GM21447 (cell line): ENCODE measurements around the gene GPR176.

Experiments
- ATAC-seq: cut with Tn5 transposase; IDR thresholded peaks from one replicate; pipeline ENCODE4 v1.9.1; 2021; ENCODE audit not compliant: unreplicated experiment

GPR176 gene

DNA sequence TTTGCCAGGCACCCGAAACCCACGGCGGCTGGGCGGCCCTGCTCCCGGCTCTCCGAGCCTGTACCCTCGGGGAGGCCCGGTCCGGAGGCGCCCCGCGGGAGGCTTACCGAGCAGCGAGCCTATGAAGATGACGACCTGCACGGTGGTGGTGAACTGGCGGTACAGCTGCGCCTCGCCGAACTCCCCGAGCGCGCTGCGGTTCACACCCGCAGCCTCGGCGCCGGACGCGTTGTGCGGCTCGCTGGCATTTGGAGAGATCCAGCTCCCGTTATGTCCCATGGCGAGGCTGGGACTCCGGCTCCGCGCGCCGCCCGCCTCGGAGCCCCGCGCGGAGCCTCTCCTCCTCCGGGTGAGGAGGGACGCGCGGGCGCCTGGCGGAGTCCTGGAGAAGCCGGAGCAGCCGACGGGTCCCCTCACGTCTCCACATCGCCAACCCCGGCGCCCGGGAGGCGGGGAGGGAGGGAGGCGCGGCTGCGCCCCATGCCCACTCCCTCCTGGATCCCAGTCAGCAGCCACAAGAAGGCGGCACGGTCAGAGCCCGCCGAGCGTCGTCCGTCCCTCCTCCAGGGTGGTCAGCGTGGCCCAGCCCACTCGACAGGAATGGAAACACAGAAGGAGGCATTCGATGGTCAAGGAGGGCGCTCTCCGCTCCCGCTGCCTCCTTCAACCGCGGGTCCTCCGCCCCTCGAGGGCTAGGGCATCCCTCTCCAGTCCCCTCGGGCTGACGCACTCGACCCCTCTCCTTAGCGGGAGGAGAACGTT is at the start of gene GPR176:
GPR176 (minus strand) TSS at position 519 of the 762 bp plus-strand sequence; CDS start at position 279, 240 bp downstream.
- peak; percentile 19 for ATAC-seq

- ATAC-seq = no peak
Observed at GRCh38 chr15:39969002-39969394, 48.9 kb upstream of the GPR176 start.

- ATAC-seq = no peak
Observed at GRCh38 chr15:39968273-39969001, 48.4 kb upstream of the GPR176 start.

DNA sequence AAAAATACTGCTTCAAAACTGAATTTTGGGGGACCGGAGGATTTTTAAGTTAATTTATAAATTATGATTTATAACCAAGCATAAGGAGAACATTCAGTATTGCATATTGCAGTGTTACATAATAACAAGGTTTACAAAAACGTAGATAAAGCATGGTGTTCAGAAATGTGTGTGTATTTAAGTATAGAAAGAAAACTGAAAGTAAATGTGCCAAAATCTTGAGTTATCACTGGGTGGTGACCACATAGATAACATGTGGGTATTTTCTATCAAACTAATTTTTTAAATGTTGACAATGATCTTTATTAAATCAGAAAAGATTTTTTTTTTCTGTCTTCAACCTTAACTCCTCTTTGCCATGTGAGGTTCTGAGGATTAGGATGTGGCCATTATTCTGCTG is 46.5 kb upstream of the GPR176 start:
- no peak for ATAC-seq

GRCh38 chr15:39963786-39964185 is 43.7 kb upstream of the GPR176 start:
- no peak for ATAC-seq

DNA sequence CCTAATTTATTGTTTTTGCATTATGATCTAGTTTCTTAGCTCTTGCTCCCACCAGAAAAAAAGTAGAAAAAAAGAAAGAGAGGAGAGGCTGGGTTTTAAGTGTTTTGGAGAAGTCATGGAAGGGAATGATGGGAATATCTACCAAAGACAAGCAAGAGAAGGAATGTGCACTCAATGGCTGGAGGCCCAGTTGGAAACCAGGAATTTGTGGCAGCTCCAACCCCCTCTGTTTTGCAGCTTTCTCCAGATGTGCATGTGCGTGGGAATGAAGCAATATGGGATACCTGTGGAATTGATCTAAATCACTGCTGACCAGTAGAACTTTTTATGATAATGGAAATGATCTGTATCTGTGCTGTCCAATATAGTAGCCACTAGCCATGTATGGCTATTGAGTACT is 41.0 kb upstream of the GPR176 start:
- no peak for ATAC-seq

GRCh38 chr15:39960411-39960810 is 40.3 kb upstream of the GPR176 start:
- no peak for ATAC-seq

DNA sequence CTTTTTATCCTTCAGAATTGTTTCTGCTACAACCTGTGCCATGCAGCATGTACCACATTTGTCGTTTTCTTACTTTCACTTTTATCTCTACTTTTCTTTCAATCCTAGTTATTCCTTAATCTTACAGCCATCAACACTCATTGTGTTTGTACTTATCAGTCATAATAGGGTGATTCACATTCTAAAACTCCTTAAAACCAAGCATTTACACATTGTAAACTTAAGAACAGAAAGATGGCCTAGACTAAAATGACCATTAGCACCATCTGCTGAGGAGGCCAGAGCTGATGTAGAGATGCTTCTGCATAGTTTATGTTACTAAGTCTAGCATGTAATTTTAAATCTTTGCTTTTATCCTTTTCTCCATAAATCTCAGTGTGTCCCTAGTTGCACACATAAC is 39.3 kb upstream of the GPR176 start:
- ATAC-seq = no peak

GRCh38 chr15:39957481-39957880 is 37.4 kb upstream of the GPR176 start:
- no peak for ATAC-seq

DNA sequence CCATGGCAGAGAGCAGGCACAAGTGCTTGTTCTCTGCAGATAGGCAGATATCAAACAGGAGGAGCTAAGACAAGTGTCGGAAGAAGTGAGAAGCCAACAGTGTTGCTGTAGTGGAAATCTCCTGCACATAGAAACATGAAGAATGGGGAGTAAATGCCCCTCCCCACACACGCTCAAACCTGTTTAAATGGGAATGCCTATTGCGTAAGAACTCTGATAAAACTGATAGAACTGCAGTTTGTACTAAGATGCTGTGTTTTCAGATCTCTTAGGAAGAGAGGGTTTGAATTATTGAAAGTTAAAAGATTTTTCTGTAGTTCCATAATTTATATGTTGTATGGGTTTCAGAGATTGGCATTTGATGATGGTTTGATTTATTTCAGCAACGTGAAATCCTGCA is 33.5 kb upstream of the GPR176 start:
- ATAC-seq = no peak

DNA sequence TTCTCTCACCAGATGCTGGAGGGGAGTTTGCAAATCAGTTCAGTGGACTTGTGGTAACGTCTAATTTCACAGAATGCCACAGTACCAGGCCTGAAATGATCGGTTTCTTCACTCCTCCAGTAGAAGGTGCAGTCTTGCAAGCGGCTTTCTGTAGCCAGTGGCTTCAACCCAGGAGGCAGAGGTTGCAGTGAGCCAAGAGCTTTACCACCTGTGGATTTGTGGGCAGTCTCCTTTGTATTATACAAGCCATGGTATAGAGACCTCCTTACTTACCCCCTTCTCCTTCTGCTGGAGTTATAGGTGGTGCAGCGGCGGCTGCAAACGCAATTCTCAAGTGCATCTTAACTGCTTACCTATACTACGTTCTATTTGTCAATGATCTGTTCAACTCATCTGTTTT is 31.5 kb upstream of the GPR176 start:
- ATAC-seq = no peak

DNA sequence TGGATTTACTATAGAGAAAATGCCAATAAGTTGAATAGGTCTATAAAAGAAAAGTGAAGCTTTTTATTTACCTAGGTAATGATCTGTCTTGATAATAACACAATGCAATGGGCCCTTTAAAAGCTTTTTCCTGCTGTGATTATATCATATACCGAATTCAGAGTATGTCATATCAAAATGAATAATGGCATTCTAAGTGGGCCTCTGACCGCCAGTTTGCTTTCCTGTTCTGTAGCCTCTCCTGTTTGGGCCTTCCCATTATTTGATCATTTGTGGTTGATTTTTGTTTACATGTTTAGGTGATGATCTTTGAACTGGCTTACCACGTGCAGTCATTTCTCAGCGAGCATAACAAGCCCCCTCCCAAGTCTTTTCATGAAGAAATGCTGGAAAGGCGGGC is 28.8 kb upstream of the GPR176 start:
- ATAC-seq = no peak

GRCh38 chr15:39947401-39948197 is 27.5 kb upstream of the GPR176 start:
- ATAC-seq = no peak

DNA sequence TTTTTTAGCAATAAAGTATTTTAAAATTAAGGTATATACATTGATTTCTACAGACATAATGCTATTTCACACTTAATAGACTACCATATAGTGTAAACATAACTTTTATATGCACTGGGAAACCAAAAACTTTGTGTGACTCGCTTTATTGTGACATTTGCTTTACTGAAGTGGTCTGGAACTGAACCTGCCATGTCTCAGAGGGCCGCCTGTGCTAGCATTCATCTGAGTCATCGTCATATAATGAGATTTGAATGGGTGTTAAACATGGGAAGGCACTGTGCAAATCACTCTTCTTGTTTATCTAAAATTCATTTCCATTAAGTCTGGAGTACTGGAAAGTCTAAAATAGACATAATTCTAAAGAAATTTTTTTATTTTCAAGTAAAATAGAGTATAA is 26.8 kb upstream of the GPR176 start:
- no peak for ATAC-seq

- no peak for ATAC-seq
Observed at GRCh38 chr15:39944726-39945125, 24.7 kb upstream of the GPR176 start.

GRCh38 chr15:39942753-39943150 is 22.7 kb upstream of the GPR176 start:
- no peak for ATAC-seq

DNA sequence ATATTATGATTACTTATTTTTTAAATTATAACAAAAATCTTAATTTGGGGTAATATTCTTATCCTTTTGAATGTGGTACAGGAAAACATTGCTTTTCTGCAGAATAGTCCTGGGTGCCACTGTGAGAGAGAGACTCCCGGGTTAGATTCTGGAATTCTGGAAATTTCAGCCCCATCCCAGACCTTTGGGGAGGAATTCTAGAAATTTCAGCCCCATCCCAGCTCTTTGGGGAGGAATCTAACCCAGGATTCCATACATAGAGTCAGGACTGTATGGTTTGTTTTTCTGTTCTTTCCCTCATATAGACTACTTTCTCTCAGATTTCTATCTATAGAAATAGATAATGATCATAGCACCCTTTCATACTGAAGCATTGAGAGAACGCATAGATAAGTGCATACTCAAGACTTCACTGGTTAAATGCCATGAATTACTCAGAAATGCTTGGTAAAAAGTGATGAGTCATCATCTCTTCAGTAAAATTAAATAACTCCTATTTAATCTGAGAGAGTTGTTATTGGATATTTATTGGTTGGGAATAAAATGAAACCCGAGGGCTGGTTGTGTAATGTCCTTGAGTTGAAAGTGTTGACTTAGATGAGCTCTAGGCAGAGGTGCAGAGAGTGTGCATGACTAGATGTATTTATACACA is 22.2 kb upstream of the GPR176 start:
- ATAC-seq = no peak

DNA sequence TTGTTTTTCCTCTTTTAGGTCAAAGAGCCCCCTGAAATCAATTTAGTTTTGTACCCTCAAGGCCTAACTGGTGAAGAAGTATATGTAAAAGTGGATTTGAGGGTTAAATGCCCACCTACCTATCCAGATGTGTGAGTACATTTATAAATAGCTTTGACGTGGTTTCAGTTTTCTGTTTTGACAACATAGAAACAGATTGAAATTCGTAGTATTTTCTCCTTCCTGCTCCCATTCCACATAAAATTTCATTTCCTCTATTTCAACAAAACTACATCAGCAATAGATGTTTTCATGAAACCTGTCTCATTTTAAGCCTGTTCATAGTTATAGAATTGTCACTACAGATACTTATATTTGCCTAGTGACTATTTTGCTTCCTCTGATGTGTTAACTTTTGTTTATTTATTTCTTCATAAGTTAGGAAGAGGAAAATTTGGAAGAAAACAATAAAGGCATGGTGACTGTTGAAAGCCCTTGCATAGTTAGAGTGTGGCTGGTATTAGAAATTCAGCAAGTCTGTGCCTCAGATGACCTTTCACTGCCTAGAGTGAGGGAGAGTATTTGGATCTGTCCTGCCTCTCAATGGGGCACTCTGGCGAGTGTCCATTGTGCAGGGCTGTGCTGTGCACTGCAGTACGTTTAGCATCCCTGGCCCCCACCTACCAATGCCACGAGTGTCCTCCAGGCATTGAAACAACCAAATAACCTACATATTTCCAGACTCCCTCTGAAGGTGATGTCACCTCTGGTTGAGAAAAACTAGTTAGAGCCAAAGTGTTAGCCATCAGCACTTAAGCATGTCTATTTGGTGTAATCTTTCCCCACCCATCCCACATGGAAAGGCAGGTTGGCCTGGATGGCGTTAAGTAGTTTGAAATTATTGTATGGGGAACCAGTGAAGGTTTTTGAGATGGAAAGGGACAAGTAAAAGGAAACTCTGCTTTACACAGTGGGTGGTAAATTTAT is 19.7 kb upstream of the GPR176 start:
- ATAC-seq = peak; percentile 57

- ATAC-seq = no peak
Observed at GRCh38 chr15:39937696-39938095, 17.6 kb upstream of the GPR176 start.

GRCh38 chr15:39936681-39937080 is 16.6 kb upstream of the GPR176 start:
- ATAC-seq = no peak
